Epithelial cell of proximal tubule (primary cell): ENCODE measurements around the gene MESP1. TPM values are rescaled to one million over a fixed set of nuclear protein-coding genes. Genes with fewer than 3 reads are reported as not detected.

Experiments used
- DNase-seq: peaks from one replicate; pipeline ENCODE4 v3.0.0-alpha.2; 2011; ENCODE audit warnings: low read depth
- H3K4me3 ChIP-seq: 2 replicates; pipeline ENCODE4 v1.5.1; 2011; ENCODE audit warnings: low read depth, mild to moderate bottlenecking, low read length
- CTCF ChIP-seq: conservative IDR thresholded peaks from 2 replicates; pipeline ENCODE4 v1.5.1; 2012; ENCODE audit warnings: low read depth, mild to moderate bottlenecking, low read length
- total RNA-seq: library from RNA; depleted of rRNA; stranded (reverse); fragments of >200 nt; gene quantifications from 2 replicates; pipeline ENCODE4 v1.2.3, GENCODE V29; 2015

The MESP1 gene
- total RNA-seq, 1 donor from 2014 or later, result 2.7 TPM

- TF ChIP-seq CTCF, result no peak
- H3K4me3 ChIP-seq, result no peak overlapping the region
- no peak for DNase-seq
Observed at GRCh38 chr15:89765694-89766093, 14.6 kb upstream of the MESP1 start.

GRCh38 chr15:89761929-89762328 lies 10.9 kb upstream of the MESP1 start:
- TF ChIP-seq CTCF, result no peak

GRCh38 chr15:89761009-89761831 lies 10.2 kb upstream of the MESP1 start:
- no peak for DNase-seq
- no peak overlapping the region for H3K4me3 ChIP-seq
- TF ChIP-seq CTCF, result no peak

More at GRCh38 chr15:89761929-89762328, 10.9 kb upstream of the MESP1 start:
- H3K4me3 ChIP-seq, result no peak overlapping the region
- DNase-seq, result no peak

GRCh38 chr15:89760303-89761008 lies 9.4 kb upstream of the MESP1 start:
- no peak overlapping the region for H3K4me3 ChIP-seq
- peak; percentile 97 for TF ChIP-seq CTCF
- no peak for DNase-seq

GRCh38 chr15:89759835-89760234 lies 8.8 kb upstream of the MESP1 start:
- TF ChIP-seq CTCF, result no peak
- DNase-seq, result no peak
- no peak overlapping the region for H3K4me3 ChIP-seq

- no peak overlapping the region for H3K4me3 ChIP-seq
- TF ChIP-seq CTCF, result no peak
- DNase-seq, result no peak
Observed at GRCh38 chr15:89758981-89759380, 7.9 kb upstream of the MESP1 start.
